ENCODE measurements around the gene KRTAP2-1. TPM values are rescaled to one million over a fixed set of nuclear protein-coding genes. Genes with fewer than 3 reads are reported as not detected.
"Not testable (repeated sequence)": the region's sequence is repeated elsewhere in the genome, so short reads cannot be mapped to it uniquely, and the experiment has no call there.

Gene KRTAP2-1
- total and polyA plus RNA-seq, 7 donors = not detected

DNA sequence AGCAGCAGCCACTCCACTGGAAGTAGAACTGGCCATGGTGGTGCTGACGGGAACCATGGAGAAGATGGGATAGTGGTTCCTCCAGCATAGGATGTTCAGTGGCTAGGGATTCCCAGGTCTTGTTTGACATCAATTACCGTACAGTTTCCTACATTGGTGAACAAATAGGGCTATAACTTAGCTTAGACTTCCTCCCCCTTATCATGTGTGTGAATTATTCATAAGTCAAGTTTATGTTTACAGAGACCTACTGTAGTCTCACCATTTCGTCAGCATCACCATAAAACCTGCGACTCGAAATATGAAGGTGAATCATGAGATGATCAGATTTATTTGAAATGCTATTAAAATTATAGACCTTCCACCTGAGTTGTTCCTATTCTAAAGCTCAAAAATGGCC lies 11.6 kb upstream of the KRTAP2-1 start:
- no peaks in the 10 kb centered on the region for H3K27me3 ChIP-seq
- H3K4me3 ChIP-seq = no peak overlapping the region
- no peaks in the 10 kb centered on the region for H3K36me3 ChIP-seq
- H3K9me3 ChIP-seq = no peaks in the 10 kb centered on the region
- TF ChIP-seq POLR2A (IDR thresholded peaks at IDR 0.05) (no peak), EP300 (IDR thresholded peaks at IDR 0.05) (no peak), POLR2AphosphoS5 (IDR thresholded peaks at IDR 0.05) (no peak)
- TF ChIP-seq, protein P1, sequence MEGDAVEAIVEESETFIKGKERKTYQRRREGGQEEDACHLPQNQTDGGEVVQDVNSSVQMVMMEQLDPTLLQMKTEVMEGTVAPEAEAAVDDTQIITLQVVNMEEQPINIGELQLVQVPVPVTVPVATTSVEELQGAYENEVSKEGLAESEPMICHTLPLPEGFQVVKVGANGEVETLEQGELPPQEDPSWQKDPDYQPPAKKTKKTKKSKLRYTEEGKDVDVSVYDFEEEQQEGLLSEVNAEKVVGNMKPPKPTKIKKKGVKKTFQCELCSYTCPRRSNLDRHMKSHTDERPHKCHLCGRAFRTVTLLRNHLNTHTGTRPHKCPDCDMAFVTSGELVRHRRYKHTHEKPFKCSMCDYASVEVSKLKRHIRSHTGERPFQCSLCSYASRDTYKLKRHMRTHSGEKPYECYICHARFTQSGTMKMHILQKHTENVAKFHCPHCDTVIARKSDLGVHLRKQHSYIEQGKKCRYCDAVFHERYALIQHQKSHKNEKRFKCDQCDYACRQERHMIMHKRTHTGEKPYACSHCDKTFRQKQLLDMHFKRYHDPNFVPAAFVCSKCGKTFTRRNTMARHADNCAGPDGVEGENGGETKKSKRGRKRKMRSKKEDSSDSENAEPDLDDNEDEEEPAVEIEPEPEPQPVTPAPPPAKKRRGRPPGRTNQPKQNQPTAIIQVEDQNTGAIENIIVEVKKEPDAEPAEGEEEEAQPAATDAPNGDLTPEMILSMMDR (IDR thresholded peaks at IDR 0.05) = no peak
- intact Hi-C loops (cut with DNase I) = no loop called here
- no peak overlapping the region for H3K27ac ChIP-seq
- no peak for DNase-seq
- H3K4me1 ChIP-seq = peaks cover 0 to 21% (median 9%) of the 10 kb centered on the region in 4 donors
- WGBS, 2 donors = 70 to 85% methylated on average over 5 of the region's 5 CpGs

DNA sequence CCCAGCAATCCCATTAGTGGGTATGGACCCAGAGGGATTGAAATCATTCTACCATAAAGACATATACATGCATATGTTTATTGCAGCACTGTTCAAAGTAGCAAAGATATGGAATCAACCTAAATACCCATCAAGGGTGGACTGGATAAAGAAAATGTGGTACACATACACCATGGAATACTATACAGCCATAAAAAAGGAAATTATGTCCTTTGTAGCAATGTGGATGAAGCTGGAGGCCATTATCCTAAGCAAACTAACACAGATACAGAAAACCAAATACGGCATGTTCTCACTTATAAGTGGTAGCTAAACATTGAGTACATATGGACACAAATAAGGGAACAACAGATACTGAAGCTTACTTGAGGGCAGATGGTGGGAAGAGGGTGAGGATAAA lies 10.4 kb upstream of the KRTAP2-1 start:
- Histone ChIP-seq H3K4me3 (no peak overlapping the region), H3K27ac (no peak overlapping the region), H3K9me3 (no peaks in the 10 kb centered on the region), H3K4me1 (peaks cover 0 to 21% (median 9%) of the 10 kb centered on the region in 4 donors), H3K27me3 (no peaks in the 10 kb centered on the region), H3K36me3 (no peaks in the 10 kb centered on the region)
- WGBS, 2 donors = 92 to 100% methylated on average over 1 of the region's 1 CpG
- DNase-seq = no peak
- TF ChIP-seq EP300 (IDR thresholded peaks at IDR 0.05) = no peak
- TF ChIP-seq POLR2AphosphoS5 (IDR thresholded peaks at IDR 0.05) = no peak
- TF ChIP-seq, protein P1 (IDR thresholded peaks at IDR 0.05) = no peak
- no peak for TF ChIP-seq POLR2A (IDR thresholded peaks at IDR 0.05)
- intact Hi-C loops (cut with DNase I) = no loop called here

DNA sequence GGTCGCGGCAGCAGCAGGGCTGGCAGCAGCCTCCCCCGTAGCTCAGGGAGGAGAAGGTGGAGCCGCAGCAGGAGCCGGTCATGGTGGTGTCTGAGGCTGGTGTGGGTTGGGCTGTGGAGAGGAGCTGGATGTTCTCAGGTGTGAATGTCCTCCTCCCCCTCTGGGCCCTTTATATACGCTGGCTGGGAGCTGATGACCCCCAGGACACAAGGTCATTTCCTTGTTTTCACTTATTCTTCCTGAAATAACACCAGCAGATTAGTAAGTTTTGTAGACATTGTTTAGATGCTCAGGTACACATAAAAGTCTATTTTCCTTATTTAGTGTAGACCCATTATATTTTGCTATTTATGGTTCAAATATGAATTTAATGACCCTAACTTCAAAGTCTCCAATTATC lies 8.0 kb upstream of the KRTAP2-1 start, which contains the start of gene KRTAP2-2:
Gene KRTAP2-2, minus strand, starts transcription at position 101 of the 400 bp plus-strand sequence. Its CDS starts 19 bp downstream, at position 82.
- H3K36me3 ChIP-seq; H3K4me3 ChIP-seq; H3K9me3 ChIP-seq; DNase-seq; H3K27ac ChIP-seq; H3K27me3 ChIP-seq; intact Hi-C loops (cut with DNase I); H3K4me1 ChIP-seq: not testable (repeated sequence)
- WGBS, 2 donors = 48 to 71% methylated on average over 1 of the region's 6 CpGs

DNA sequence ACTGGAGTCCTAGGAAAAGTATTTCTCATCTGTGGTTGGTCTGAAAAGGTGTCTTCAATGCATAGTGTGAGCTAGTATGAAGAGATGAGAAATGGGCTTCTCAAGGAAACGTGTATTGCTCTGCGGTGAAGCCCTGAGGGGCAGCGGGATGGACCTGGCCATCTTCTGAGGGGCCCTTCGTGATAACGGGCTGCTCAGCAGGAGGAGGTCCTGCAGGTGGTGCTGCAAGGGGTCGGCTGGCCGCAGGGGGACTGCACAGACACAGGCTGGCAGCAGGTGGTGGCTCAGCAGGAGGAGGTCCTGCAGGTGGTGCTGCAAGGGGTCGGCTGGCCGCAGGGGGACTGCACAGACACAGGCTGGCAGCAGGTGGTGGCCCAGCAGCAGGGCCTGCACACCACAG lies 7.4 kb upstream of the KRTAP2-1 start:
- H3K36me3 ChIP-seq; H3K9me3 ChIP-seq; H3K27ac ChIP-seq; intact Hi-C loops (cut with DNase I); H3K4me1 ChIP-seq; H3K27me3 ChIP-seq; DNase-seq; H3K4me3 ChIP-seq: not testable (repeated sequence)
- 80 to 87% methylated on average over 9 of the region's 9 CpGs for WGBS, 2 donors

DNA sequence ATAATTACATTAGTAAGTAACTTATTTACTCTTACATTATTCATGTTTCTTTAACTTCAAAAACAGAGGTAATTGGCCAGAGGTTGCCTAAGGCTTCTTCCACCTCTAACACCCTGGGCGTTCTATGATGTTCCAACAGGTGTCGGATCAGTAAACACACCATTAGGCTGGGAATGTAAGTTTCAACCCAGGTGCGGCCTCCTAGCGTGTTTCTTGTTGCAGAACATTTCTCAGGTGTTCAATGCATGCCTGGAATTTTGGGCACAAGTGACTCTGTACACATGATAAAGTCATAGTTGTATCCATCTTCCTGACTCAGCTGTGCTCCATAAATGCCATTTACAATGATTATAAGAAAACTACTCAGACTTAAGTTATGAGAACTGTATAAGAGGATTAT lies 6.9 kb upstream of the KRTAP2-1 start:
- no peak overlapping the region for H3K27ac ChIP-seq
- 91% methylated on average over 4 of the region's 4 CpGs for WGBS, 2 donors
- no peaks in the 10 kb centered on the region for H3K9me3 ChIP-seq
- H3K4me1 ChIP-seq = no peaks in the 10 kb centered on the region
- no peaks in the 10 kb centered on the region for H3K36me3 ChIP-seq
- intact Hi-C loops (cut with DNase I) = no loop called here
- peaks cover 0 to 8% (median 0%) of the 10 kb centered on the region in 3 donors for H3K27me3 ChIP-seq
- no peak for TF ChIP-seq POLR2AphosphoS5 (IDR thresholded peaks at IDR 0.05)
- no peak for TF ChIP-seq POLR2A (IDR thresholded peaks at IDR 0.05)
- TF ChIP-seq, protein P1 (IDR thresholded peaks at IDR 0.05) = no peak
- no peak for TF ChIP-seq EP300 (IDR thresholded peaks at IDR 0.05)
- no peak overlapping the region for H3K4me3 ChIP-seq
- no peak for DNase-seq

DNA sequence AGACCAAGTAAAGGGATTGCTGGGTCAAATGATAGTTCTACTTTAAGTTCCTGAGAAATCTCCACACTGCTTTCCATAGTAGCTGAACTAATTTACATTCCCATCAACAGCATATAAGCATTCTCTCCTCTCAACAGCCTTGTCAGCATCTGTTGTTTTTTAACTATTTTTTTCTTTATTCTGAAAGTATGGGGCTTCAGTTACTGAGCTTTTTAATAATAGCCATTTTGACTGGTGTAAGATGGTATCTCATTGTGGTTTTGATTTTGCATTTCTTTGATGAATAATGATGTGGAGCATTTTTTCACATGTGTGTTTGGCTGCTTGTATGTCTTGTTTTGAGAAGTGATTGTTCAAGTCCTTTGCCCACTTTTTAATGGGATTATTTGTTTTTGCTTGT lies 5.5 kb upstream of the KRTAP2-1 start:
- Histone ChIP-seq H3K27me3 (peaks cover 0 to 19% (median 0%) of the 10 kb centered on the region in 3 donors), H3K4me1 (no peaks in the 10 kb centered on the region), H3K9me3 (no peaks in the 10 kb centered on the region), H3K36me3 (no peaks in the 10 kb centered on the region), H3K4me3 (no peak overlapping the region), H3K27ac (no peak overlapping the region)
- DNase-seq = no peak
- no peak for TF ChIP-seq EP300 (IDR thresholded peaks at IDR 0.05)
- TF ChIP-seq POLR2A (IDR thresholded peaks at IDR 0.05) = no peak
- TF ChIP-seq, protein P1 (IDR thresholded peaks at IDR 0.05) = no peak
- TF ChIP-seq POLR2AphosphoS5 (IDR thresholded peaks at IDR 0.05) = no peak
- intact Hi-C loops (cut with DNase I) = no loop called here

Data from sigmoid colon (tissue), 7 donors.